Astrocyte of the spinal cord (primary cell): ENCODE measurements around the gene TMEM171.

ENCODE experiments used
- DNase-seq: peaks from one replicate; pipeline ENCODE4 v3.0.0; 2011; ENCODE audit warnings: low read depth, low spot score
- H3K4me3 ChIP-seq: 2 replicates; pipeline ENCODE4 v1.5.1; 2011; ENCODE audit warnings: low read depth, mild to moderate bottlenecking, low read length, moderate library complexity
- in situ Hi-C: cut with HindIII; loops from 2 replicates; pipeline ENCODE4 v1.10.0; 2017; ENCODE audit warnings: low sequenced_read_pairs
- TF ChIP-seq, protein P1 (sequence below): IDR thresholded peaks from 2 replicates; pipeline ENCODE4 v1.5.1; 2012; ENCODE audit warnings: low read depth, mild to moderate bottlenecking, low read length, inconsistent platforms

TMEM171 gene

DNA sequence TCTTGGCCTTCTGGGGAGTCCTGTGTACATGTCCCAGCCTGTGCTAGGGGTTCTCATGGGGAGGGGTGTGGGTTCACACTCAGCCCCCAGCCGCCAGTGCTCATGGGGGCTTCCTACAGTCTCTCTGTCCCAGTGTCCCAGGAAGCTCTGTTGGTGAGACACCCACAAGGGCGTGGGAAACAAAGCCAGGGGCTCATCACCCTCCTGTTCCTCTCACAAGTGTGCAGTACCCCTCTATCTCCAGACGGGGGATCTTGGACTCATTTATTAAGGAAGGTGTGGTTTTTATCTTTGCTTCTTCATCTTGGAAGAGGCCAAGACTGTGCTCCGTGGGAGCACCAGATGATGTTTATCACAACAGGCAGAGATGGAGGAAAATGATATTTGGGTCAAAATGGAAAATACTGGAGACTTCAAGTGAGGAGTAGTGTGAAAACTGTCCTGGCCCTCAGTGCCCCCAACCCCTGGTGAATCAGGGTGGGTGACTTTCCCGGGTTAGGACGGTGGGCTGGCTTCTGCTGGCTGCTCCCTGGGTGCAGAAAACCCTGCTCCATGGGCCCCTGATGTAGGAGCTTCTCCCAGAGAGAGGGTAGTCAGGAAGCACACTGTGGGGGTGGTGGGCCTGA is 15.2 kb downstream of the TMEM171 start:
- in situ Hi-C loops = no loop called here
- DNase-seq = peak; percentile 50
- TF ChIP-seq, protein P1, sequence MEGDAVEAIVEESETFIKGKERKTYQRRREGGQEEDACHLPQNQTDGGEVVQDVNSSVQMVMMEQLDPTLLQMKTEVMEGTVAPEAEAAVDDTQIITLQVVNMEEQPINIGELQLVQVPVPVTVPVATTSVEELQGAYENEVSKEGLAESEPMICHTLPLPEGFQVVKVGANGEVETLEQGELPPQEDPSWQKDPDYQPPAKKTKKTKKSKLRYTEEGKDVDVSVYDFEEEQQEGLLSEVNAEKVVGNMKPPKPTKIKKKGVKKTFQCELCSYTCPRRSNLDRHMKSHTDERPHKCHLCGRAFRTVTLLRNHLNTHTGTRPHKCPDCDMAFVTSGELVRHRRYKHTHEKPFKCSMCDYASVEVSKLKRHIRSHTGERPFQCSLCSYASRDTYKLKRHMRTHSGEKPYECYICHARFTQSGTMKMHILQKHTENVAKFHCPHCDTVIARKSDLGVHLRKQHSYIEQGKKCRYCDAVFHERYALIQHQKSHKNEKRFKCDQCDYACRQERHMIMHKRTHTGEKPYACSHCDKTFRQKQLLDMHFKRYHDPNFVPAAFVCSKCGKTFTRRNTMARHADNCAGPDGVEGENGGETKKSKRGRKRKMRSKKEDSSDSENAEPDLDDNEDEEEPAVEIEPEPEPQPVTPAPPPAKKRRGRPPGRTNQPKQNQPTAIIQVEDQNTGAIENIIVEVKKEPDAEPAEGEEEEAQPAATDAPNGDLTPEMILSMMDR = peak; percentile 69
- no peak overlapping the region for H3K4me3 ChIP-seq

DNA sequence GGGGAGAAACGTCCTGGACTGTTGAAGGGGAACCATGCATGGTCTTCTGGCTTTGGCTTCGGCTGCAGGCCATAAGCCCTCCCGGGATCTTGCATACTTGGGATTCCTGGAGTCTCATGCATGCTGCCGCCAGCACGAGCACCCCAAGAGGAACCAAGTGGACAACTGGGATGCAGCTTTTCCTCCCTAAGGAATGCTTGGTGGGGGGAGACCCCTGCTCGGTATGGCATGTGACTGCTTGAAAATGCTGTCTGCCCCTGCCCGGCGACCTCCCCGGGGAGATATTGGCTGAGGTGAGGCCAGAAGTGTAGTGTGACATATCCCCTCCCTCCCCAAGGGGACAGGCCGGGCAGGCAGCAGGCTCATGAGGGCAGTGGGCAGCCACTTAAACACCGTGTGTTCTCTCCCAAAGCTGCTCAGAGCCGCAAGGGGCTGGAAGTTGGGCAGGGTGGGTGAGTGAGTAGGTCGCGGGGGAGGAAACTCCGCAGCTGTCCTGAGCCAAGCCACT is 15.7 kb downstream of the TMEM171 start:
- in situ Hi-C loops = no loop called here

GRCh38 chr5:73137563-73138530 is 17.5 kb downstream of the TMEM171 start:
- no peak overlapping the region for H3K4me3 ChIP-seq
- TF ChIP-seq, protein P1 = no peak
- in situ Hi-C loops = no loop called here
- DNase-seq = no peak

More for the DNA sequence above, 15.7 kb downstream of the TMEM171 start:
- no peak for DNase-seq
- TF ChIP-seq, protein P1 = no peak
- no peak overlapping the region for H3K4me3 ChIP-seq

DNA sequence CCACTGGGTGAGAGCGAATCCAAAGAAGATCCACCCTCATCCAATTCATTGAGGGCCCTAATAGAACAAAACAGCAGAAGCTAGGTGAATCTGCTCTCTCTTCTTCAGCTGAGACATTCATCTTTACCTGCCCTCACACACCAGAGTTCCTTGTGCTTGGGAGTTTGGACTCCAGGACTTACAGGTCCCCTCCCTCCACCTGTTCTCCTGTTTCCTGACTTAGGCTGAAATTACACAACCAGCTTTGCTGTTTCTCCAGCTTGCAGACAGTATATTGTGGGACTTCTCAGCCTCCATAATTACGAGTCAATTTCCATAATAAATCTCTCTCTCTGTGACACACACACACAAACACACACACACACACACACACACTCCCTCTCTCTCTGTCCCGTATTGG is 19.1 kb downstream of the TMEM171 start:
- DNase-seq = no peak
- H3K4me3 ChIP-seq = no peak overlapping the region
- TF ChIP-seq, protein P1 = no peak
- in situ Hi-C loops = no loop called here

DNA sequence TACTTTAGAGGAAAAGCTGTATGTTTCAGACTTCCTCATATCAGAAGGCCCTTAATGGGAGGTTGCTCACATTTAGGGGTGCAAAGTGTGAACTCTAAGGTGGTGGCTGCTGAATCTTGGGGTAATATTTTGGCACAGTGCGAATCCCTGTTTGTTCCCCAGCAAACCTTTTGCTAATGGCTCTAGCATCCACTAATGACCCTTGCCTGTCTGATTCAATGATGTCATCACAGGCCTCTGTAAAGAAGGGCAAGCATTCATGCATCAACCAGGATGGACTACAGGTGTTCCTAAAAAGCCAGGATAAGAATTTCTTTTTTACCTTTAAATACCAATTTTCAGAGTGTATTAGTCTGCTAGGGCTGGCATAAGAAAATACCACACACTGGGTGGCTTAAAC is 20.4 kb downstream of the TMEM171 start:
- TF ChIP-seq, protein P1 = no peak
- no peak overlapping the region for H3K4me3 ChIP-seq

GRCh38 chr5:73142035-73142434 is 21.7 kb downstream of the TMEM171 start:
- no peak overlapping the region for H3K4me3 ChIP-seq
- in situ Hi-C loops = no loop called here
- no peak for DNase-seq
- TF ChIP-seq, protein P1 = no peak

More for the DNA sequence above, 20.4 kb downstream of the TMEM171 start:
- in situ Hi-C loops = no loop called here
- no peak for DNase-seq
